Lung (tissue), 12 donors: Measurements from ENCODE around the gene SPC24. TPM values are rescaled to one million over a fixed set of nuclear protein-coding genes. Genes with fewer than 3 reads are reported as not detected.

Experiments
- ATAC-seq: fragments of 200-7000 bp; cut with Tn5 transposase; one replicate; pipeline ENCODE4 v1.9.1; 2020; ENCODE audit warnings: moderate number of reproducible peaks; ENCODE audit not compliant: insufficient read depth, low FRiP score
- DNase-seq, 3 donors: peaks; one replicate each; pipeline ENCODE4 v3.0.0-alpha.2; 2013 to 2017
- H3K27ac ChIP-seq, 2 donors: one replicate each; pipeline ENCODE4 v1.5.1; 2013; ENCODE audit warnings: mild to moderate bottlenecking in 2 of 2, moderate library complexity in 2 of 2, control low read depth in 1 of 2, inconsistent platforms in 1 of 2, low read depth in 1 of 2, low read length in 1 of 2
- H3K27me3 ChIP-seq, 3 donors: one replicate each; pipeline ENCODE4 v1.5.1; 2013; ENCODE audit warnings: low read length in 2 of 3; ENCODE audit not compliant: control insufficient read depth in 3 of 3, insufficient read depth in 3 of 3
- H3K36me3 ChIP-seq, 4 donors: one replicate each; pipeline ENCODE4 v1.5.1; 2013; ENCODE audit warnings: low read length in 4 of 4, mild to moderate bottlenecking in 1 of 4, moderate library complexity in 1 of 4; ENCODE audit not compliant: control insufficient read depth in 4 of 4, insufficient read depth in 4 of 4
- H3K4me1 ChIP-seq, 5 donors: one replicate each; pipeline ENCODE4 v1.5.1; 2013; ENCODE audit warnings: low read length in 5 of 5, mild to moderate bottlenecking in 2 of 5, moderate library complexity in 1 of 5; ENCODE audit not compliant: control insufficient read depth in 5 of 5, insufficient read depth in 5 of 5
- H3K4me3 ChIP-seq: one replicate; pipeline ENCODE4 v1.5.1; 2013; ENCODE audit warnings: mild to moderate bottlenecking, control low read depth, moderate library complexity
- H3K9ac ChIP-seq, 2 donors: one replicate each; pipeline ENCODE4 v1.5.1; 2013; ENCODE audit warnings: low read length in 2 of 2, control low read depth in 1 of 2; ENCODE audit not compliant: insufficient read depth in 1 of 2
- H3K9me3 ChIP-seq, 4 donors: one replicate each; pipeline ENCODE4 v1.5.1; 2013; ENCODE audit warnings: low read length in 3 of 4, mild to moderate bottlenecking in 1 of 4, moderate library complexity in 1 of 4; ENCODE audit not compliant: control insufficient read depth in 4 of 4, insufficient read depth in 3 of 4
- CTCF ChIP-seq: IDR thresholded peaks from 2 replicates; pipeline ENCODE4 v1.5.1; 2012; ENCODE audit warnings: mild to moderate bottlenecking; ENCODE audit errors: control extremely low read depth, extremely low read depth
- WGBS, 2 donors: extraction: QIAGEN DNeasy Blood & Tissue Kit; methylation state at CpG; one replicate each; pipeline ENCODE4 v1.1.7; 2013; 5-methylcytosine and 5-hydroxymethylcytosine counted together
- polyA plus RNA-seq, 2 donors: library from polyadenylated mRNA; stranded (reverse); fragments of 200-250 nt; gene quantifications; one replicate each; pipeline ENCODE4 v1.2.1, GENCODE V29; 2013
- total RNA-seq, 2 donors: library from RNA; depleted of rRNA in 1 of 2; stranded (reverse); fragments of >200 nt in 1 of 2; gene quantifications; one replicate each; pipeline ENCODE4 v1.2.1, GENCODE V29; 2014 to 2021
- donor health status: control.
- donor health status: control.
- donor health status: Bipolar disorder and iron deficiency.
- donor health status: healthy.
- donor health status: DM: yes; HTN: yes; CAD: no.

SPC24 gene
- total and polyA plus RNA-seq, 4 donors = 1.3 to 6.5 (median 3.9) TPM

GRCh38 chr19:11174336-11174735, 18.8 kb upstream of the SPC24 start:
- WGBS, 2 donors = 96 to 97% methylated on average over 27 of the region's 27 CpGs
- no peak for TF ChIP-seq CTCF

GRCh38 chr19:11173516-11174155, 18.1 kb upstream of the SPC24 start:
- Histone ChIP-seq H3K9me3 (no peaks in the 10 kb centered on the region), H3K4me3 (no peak overlapping the region), H3K9ac (no peak overlapping the region), H3K36me3 (peaks cover 13 to 66% (median 64%) of the 10 kb centered on the region in 4 donors), H3K4me1 (no peaks in the 10 kb centered on the region), H3K27me3 (no peaks in the 10 kb centered on the region), H3K27ac (no peak overlapping the region)
- DNase-seq = no peak
- TF ChIP-seq CTCF = no peak
- WGBS, 2 donors = 80 to 82% methylated on average over 8 of the region's 8 CpGs
- ATAC-seq = no peak

More at GRCh38 chr19:11174336-11174735, 18.8 kb upstream of the SPC24 start:
- Histone ChIP-seq H3K27ac (no peak overlapping the region), H3K4me3 (no peak overlapping the region), H3K9ac (no peak overlapping the region), H3K27me3 (no peaks in the 10 kb centered on the region), H3K4me1 (peaks cover 0 to 2% (median 0%) of the 10 kb centered on the region in 5 donors), H3K36me3 (peaks cover 11 to 63% (median 62%) of the 10 kb centered on the region in 4 donors), H3K9me3 (no peaks in the 10 kb centered on the region)
- no peak for ATAC-seq
- no peak for DNase-seq

- 91 to 92% methylated on average over 6 of the region's 6 CpGs for WGBS, 2 donors
- Histone ChIP-seq H3K9me3 (no peaks in the 10 kb centered on the region), H3K9ac (no peak overlapping the region), H3K27me3 (no peaks in the 10 kb centered on the region), H3K36me3 (peaks cover 20 to 69% (median 63%) of the 10 kb centered on the region in 4 donors), H3K4me3 (no peak overlapping the region), H3K4me1 (peaks cover 0 to 2% (median 0%) of the 10 kb centered on the region in 5 donors), H3K27ac (peak overlapping the region in 1 of 2 donors; percentile 1)
- DNase-seq (no peak), ATAC-seq (no peak)
- TF ChIP-seq CTCF = no peak
Measured at GRCh38 chr19:11172576-11172975, 17.0 kb upstream of the SPC24 start.
